HG02852 (cell line): Measurements from ENCODE around the gene TAS2R10.

Source experiments
- ATAC-seq: cut with Tn5 transposase; IDR thresholded peaks from one replicate; pipeline ENCODE4 v1.9.1; 2021; ENCODE audit warnings: mild to moderate bottlenecking, moderate library complexity; ENCODE audit not compliant: unreplicated experiment

TAS2R10 gene

GRCh38 chr12:10783252-10783651, 42.9 kb downstream of the TAS2R10 start:
- no peak for ATAC-seq

- ATAC-seq, result no peak
Measured at GRCh38 chr12:10779103-10779502, 47.1 kb downstream of the TAS2R10 start.
